ENCODE measurements around the gene MCM8.

DNA sequence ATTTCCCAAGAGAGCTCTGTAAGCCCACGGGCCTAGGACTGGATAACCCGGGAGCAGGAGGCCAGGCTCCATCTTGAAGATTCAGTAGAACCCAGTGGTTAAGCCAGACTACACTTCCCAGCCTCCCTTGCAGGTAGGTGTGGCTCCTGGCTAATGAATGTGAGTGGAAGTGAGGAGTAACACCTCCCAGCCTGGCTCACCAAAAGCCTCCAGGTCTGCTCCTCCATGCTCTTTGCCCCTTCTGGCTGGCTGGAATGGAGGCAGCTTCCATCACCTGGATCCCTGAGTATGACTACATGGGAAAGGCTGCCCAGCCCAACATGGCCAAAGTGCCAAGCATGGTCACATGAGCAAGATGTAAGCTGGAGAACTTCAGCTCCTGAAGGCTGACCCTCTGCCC, 93.7 kb downstream of the MCM8 start:
- TF ChIP-seq POLR2A (IDR thresholded peaks at IDR 0.05): no peak
- TF ChIP-seq, protein P1, sequence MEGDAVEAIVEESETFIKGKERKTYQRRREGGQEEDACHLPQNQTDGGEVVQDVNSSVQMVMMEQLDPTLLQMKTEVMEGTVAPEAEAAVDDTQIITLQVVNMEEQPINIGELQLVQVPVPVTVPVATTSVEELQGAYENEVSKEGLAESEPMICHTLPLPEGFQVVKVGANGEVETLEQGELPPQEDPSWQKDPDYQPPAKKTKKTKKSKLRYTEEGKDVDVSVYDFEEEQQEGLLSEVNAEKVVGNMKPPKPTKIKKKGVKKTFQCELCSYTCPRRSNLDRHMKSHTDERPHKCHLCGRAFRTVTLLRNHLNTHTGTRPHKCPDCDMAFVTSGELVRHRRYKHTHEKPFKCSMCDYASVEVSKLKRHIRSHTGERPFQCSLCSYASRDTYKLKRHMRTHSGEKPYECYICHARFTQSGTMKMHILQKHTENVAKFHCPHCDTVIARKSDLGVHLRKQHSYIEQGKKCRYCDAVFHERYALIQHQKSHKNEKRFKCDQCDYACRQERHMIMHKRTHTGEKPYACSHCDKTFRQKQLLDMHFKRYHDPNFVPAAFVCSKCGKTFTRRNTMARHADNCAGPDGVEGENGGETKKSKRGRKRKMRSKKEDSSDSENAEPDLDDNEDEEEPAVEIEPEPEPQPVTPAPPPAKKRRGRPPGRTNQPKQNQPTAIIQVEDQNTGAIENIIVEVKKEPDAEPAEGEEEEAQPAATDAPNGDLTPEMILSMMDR (IDR thresholded peaks at IDR 0.05): no peak
- TF ChIP-seq POLR2AphosphoS5 (IDR thresholded peaks at IDR 0.05): no peak
